Chondrocyte (in vitro differentiated cells): ENCODE results near the gene CD44. TPM values are rescaled to one million over a fixed set of nuclear protein-coding genes. Genes with fewer than 3 reads are reported as not detected.

ENCODE experiments used
- DNase-seq: peaks from one replicate; pipeline ENCODE4 v3.0.0; 2021; ENCODE audit warnings: mixed read lengths, low spot score
- H3K27ac Mint-ChIP-seq: one replicate; pipeline ENCODE4 v1.8.0; 2021; ENCODE audit warnings: mild to moderate bottlenecking, moderate library complexity, mixed read lengths; ENCODE audit not compliant: unreplicated experiment
- H3K27me3 Mint-ChIP-seq: 2 replicates; pipeline ENCODE4 v1.8.0; 2021; ENCODE audit warnings: low read depth, mixed read lengths
- H3K36me3 Mint-ChIP-seq: 2 replicates; pipeline ENCODE4 v1.8.0; 2021; ENCODE audit warnings: low read depth, mixed read lengths
- H3K4me1 Mint-ChIP-seq: 2 replicates; pipeline ENCODE4 v1.8.0; 2021; ENCODE audit warnings: low read depth, mild to moderate bottlenecking, mixed read lengths
- H3K4me3 Mint-ChIP-seq: one replicate; pipeline ENCODE4 v1.8.0; 2021; ENCODE audit warnings: mild to moderate bottlenecking, moderate library complexity, mixed read lengths; ENCODE audit not compliant: unreplicated experiment
- H3K9me3 Mint-ChIP-seq: 2 replicates; pipeline ENCODE4 v1.8.0; 2021; ENCODE audit warnings: low read depth, mixed read lengths
- CTCF ChIP-seq: fragments of 200-600 bp; sonication (generic); IDR thresholded peaks from 2 replicates; pipeline ENCODE4 v1.5.0; 2021; ENCODE audit warnings: antibody characterized with exemption, mild to moderate bottlenecking, moderate library complexity
- total RNA-seq: library from RNA; stranded (reverse); gene quantifications from 3 replicates; pipeline ENCODE4 v1.2.1, GENCODE V29; 2021

CD44 gene
- total RNA-seq, 1 donor from 2014 or later: 179 TPM

GRCh38 chr11:35281169-35281688 is 142.3 kb downstream of the CD44 start:
- Mint-ChIP-seq H3K4me1 (peaks cover 4% of the 10 kb centered on the region), H3K4me3 (no peak overlapping the region), H3K27ac (no peak overlapping the region), H3K27me3 (no peaks in the 10 kb centered on the region), H3K9me3 (no peaks in the 10 kb centered on the region), H3K36me3 (no peaks in the 10 kb centered on the region)
- TF ChIP-seq CTCF: no peak
- no peak for DNase-seq

Other genes starting within 250 kb of the CD44 start
- gene APIP, start 222.8 kb upstream of the CD44 start, total RNA-seq: 13.3 to 16.8 TPM (median 13.3 TPM) in 3 replicates
- 28.5 to 39.7 TPM (median 38.8 TPM) in 3 replicates for gene PDHX, start 222.6 kb upstream of the CD44 start, total RNA-seq